GM12801 (cell line): ENCODE data around the gene ATP5IF1.

Experiments
- TF ChIP-seq, protein P1 (sequence below): IDR thresholded peaks from one replicate; pipeline ENCODE4 v1.5.1; 2011; ENCODE audit warnings: control low read depth; ENCODE audit not compliant: insufficient read length; ENCODE audit errors: extremely low read depth

The ATP5IF1 gene

DNA sequence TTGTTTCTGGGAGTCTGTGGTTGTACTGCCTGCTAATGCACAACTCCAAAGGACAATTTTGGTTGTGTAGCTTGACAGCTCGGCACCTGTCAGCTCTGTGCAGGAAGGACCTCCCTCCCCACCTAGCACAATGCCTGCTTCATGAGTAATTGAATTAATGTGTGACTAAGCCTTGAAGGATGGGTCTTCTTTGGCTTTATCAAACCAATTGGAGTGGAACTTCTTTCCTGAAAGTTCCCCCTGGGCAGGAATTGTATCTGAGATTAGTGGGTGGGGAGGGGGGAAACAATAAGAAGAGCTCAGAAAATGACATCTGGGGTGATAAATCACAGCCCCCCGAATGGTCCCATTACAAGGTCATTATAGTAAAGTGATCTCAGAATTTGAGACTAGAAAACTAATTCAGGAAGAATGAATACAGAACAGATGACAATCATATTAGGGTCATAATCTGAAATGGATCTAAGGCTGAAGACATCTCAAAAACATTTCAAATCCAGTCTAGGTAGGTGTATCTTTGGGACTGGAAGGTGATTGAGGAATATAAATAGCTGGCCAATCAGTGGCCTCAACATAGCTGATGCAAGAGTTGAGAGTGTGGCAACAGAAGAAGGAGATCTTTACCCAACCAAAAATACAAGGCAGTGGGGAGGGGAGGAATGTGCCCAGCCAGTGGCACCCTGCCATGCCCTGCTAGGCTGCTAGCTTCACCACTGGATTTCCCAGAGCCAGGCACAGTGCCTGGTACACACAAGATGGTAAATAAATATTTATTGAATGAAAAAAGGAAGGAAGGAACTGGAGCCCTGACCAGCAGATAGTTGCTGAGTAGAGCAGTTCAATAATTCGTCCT, 13.3 kb downstream of the ATP5IF1 start:
- TF ChIP-seq, protein P1, sequence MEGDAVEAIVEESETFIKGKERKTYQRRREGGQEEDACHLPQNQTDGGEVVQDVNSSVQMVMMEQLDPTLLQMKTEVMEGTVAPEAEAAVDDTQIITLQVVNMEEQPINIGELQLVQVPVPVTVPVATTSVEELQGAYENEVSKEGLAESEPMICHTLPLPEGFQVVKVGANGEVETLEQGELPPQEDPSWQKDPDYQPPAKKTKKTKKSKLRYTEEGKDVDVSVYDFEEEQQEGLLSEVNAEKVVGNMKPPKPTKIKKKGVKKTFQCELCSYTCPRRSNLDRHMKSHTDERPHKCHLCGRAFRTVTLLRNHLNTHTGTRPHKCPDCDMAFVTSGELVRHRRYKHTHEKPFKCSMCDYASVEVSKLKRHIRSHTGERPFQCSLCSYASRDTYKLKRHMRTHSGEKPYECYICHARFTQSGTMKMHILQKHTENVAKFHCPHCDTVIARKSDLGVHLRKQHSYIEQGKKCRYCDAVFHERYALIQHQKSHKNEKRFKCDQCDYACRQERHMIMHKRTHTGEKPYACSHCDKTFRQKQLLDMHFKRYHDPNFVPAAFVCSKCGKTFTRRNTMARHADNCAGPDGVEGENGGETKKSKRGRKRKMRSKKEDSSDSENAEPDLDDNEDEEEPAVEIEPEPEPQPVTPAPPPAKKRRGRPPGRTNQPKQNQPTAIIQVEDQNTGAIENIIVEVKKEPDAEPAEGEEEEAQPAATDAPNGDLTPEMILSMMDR: no peak

- TF ChIP-seq, protein P1: no peak
Observed at GRCh38 chr1:28249866-28250295, 14.0 kb downstream of the ATP5IF1 start.

GRCh38 chr1:28256197-28256827, 20.4 kb downstream of the ATP5IF1 start:
- TF ChIP-seq, protein P1: no peak

DNA sequence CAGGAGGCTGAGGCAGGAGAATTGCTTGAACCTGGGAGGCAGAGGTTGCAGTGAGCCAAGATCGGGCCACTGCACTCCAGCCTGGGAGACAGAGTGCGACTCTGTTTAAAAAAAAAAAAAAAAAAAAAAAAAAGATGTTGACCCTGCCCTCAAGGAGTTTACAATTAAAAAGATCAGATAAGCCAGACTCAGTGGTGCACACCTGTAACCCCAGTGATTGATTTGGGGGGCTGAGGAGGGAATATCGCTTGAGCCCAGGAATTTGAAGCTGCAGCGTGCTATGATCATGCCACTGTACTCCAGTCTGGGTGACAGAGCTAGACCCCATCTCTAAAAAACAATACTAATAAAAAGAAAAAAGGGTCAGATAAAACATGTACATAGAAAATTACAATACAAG, 21.8 kb downstream of the ATP5IF1 start:
- TF ChIP-seq, protein P1: no peak

- TF ChIP-seq, protein P1: no peak
Observed at GRCh38 chr1:28258628-28259251, 22.8 kb downstream of the ATP5IF1 start.

DNA sequence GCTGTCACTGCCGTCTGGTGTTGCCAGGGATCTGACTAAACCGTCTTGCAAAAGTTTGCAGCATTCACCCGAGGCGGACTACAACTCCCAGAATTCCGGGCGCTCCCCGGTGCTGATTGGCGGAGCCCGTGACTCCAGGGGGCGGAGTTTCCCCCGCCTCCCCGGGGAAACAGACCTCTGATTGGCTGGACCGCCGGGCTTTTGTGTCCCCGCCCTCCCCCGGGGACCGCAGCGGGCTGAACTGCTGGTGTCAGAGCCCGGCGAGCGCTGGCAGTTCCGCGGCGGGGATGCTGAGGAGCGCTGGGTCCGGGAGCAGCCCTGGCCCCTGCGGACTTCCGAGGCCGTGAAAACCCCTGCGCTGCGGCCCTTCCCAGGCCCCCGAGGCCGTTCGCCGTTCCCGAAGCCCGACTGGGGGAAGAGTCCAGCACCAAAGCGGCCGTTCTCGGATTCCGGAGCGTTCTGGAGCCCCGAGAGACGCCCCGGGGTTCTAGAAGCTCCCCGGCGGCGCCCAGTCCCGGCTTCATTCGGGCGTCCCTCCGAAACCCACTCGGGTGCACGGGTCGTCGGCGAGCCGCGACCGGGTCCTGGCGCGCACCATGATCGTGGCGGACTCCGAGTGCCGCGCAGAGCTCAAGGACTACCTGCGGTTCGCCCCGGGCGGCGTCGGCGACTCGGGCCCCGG, 23.5 kb downstream of the ATP5IF1 start, which contains the start of gene SESN2:
Gene SESN2 (plus strand): TSS at position 267 of the 682 bp plus-strand sequence. CDS start 330 bp downstream, at position 597.
- TF ChIP-seq, protein P1: no peak
